GM21717 (cell line): ENCODE results near the gene ACTL10.
A peak's percentile ranks its signal among the peaks of the same experiment; 100 is the strongest.

ENCODE experiments used
- ATAC-seq: cut with Tn5 transposase; IDR thresholded peaks from one replicate; pipeline ENCODE4 v1.9.1; 2021; ENCODE audit warnings: mild to moderate bottlenecking, moderate library complexity; ENCODE audit not compliant: unreplicated experiment

Gene ACTL10

GRCh38 chr20:33663161-33664084 lies 3.3 kb upstream of the ACTL10 start:
- peak; percentile 62 for ATAC-seq

- no peak for ATAC-seq
Measured at GRCh38 chr20:33664085-33664761, 2.5 kb upstream of the ACTL10 start.

GRCh38 chr20:33664762-33665144 lies 2.0 kb upstream of the ACTL10 start:
- no peak for ATAC-seq

- no peak for ATAC-seq
Measured at GRCh38 chr20:33667245-33667675, 517 bp downstream of the ACTL10 start.

- no peak for ATAC-seq
Measured at GRCh38 chr20:33667676-33668465, 1.1 kb downstream of the ACTL10 start.

GRCh38 chr20:33668466-33669155 lies 1.9 kb downstream of the ACTL10 start:
- ATAC-seq, result no peak

GRCh38 chr20:33669224-33669623 lies 2.5 kb downstream of the ACTL10 start:
- ATAC-seq, result no peak

GRCh38 chr20:33669873-33670640 lies 3.3 kb downstream of the ACTL10 start:
- ATAC-seq, result no peak

- ATAC-seq, result no peak
Measured at GRCh38 chr20:33670715-33671499, 4.2 kb downstream of the ACTL10 start.

- no peak for ATAC-seq
Measured at GRCh38 chr20:33671573-33672288, 5.0 kb downstream of the ACTL10 start.

GRCh38 chr20:33672426-33673113 lies 5.8 kb downstream of the ACTL10 start:
- ATAC-seq, result no peak

- no peak for ATAC-seq
Measured at GRCh38 chr20:33673114-33673409, 6.3 kb downstream of the ACTL10 start.

GRCh38 chr20:33673410-33674293 lies 6.9 kb downstream of the ACTL10 start:
- ATAC-seq, result peak; percentile 22

- ATAC-seq, result peak; percentile 43
Measured at GRCh38 chr20:33674294-33675135, 7.8 kb downstream of the ACTL10 start, which contains the start of gene NECAB3. Gene NECAB3 (minus strand): TSS chr20:33674428. CDS start chr20:33674352, 76 bp downstream.

GRCh38 chr20:33675136-33675959 lies 8.6 kb downstream of the ACTL10 start:
- no peak for ATAC-seq
